CD14-positive monocyte (primary cell): Measurements from ENCODE around the gene ACACB. TPM values are rescaled to one million over a fixed set of nuclear protein-coding genes. Genes with fewer than 3 reads are reported as not detected.

ENCODE experiments used
- DNase-seq, 3 donors: peaks; one replicate each; pipeline ENCODE4 v3.0.0-alpha.2; 2011 to 2022
- H2AFZ ChIP-seq: 2 replicates; pipeline ENCODE4 v1.6.0; 2012; ENCODE audit warnings: mild to moderate bottlenecking, low read depth, low read length, inconsistent platforms; ENCODE audit not compliant: insufficient read depth, poor library complexity, severe bottlenecking
- H3K27ac ChIP-seq, 2 donors: 1 replicate in 1 of 2; 2 replicates in 1 of 2; pipeline ENCODE4 v1.5.1; 2012 to 2013; ENCODE audit warnings: low read length in 2 of 2, control low read depth in 1 of 2, inconsistent platforms in 1 of 2, low read depth in 1 of 2, mild to moderate bottlenecking in 1 of 2
- H3K27me3 ChIP-seq, 2 donors: one replicate each; pipeline versions ENCODE4 v1.6.0 to v1.6.1; 2011 to 2013; ENCODE audit warnings: low read length in 2 of 2; ENCODE audit not compliant: control insufficient read depth in 2 of 2, insufficient read depth in 2 of 2
- H3K36me3 ChIP-seq, 2 donors: replicated peaks in 1 of 2; 1 replicate in 1 of 2; 2 replicates in 1 of 2; pipeline versions ENCODE4 v1.5.1 to v1.6.1; 2012 to 2013; ENCODE audit warnings: low read length in 2 of 2, control low read depth in 1 of 2, inconsistent platforms in 1 of 2, mild to moderate bottlenecking in 1 of 2; ENCODE audit not compliant: insufficient read depth in 2 of 2, control insufficient read depth in 1 of 2
- H3K4me1 ChIP-seq, 2 donors: 1 replicate in 1 of 2; 2 replicates in 1 of 2; pipeline versions ENCODE4 v1.5.1 to v1.6.1; 2012 to 2013; ENCODE audit warnings: low read length in 2 of 2, control low read depth in 1 of 2, inconsistent platforms in 1 of 2, mild to moderate bottlenecking in 1 of 2, moderate library complexity in 1 of 2; ENCODE audit not compliant: insufficient read depth in 2 of 2, control insufficient read depth in 1 of 2
- H3K4me2 ChIP-seq: replicated peaks from 2 replicates; pipeline ENCODE3; 2012; ENCODE audit warnings: low read length, moderate library complexity, mild to moderate bottlenecking; ENCODE audit not compliant: poor library complexity, severe bottlenecking; ENCODE audit errors: extremely low read depth
- H3K4me3 ChIP-seq, 3 experiments: fragments of 200-600 bp in 1 of 3; sonication (generic) in 1 of 3; replicated peaks in 1 of 3; 1 replicate in 2 of 3; 2 replicates in 1 of 3; pipeline ENCODE4 v1.5.1; 2011 to 2013; ENCODE audit warnings: low read length in 3 of 3, mild to moderate bottlenecking in 3 of 3, control low read depth in 2 of 3, low read depth in 2 of 3, inconsistent platforms in 1 of 3, moderate library complexity in 1 of 3
- H3K79me2 ChIP-seq: 2 replicates; pipeline ENCODE4 v1.6.0; 2012; ENCODE audit warnings: mild to moderate bottlenecking, control low read depth, inconsistent platforms, low read length, moderate library complexity; ENCODE audit not compliant: insufficient read depth
- H3K9ac ChIP-seq: 2 replicates; pipeline ENCODE4 v1.6.0; 2017; ENCODE audit warnings: low read length, mild to moderate bottlenecking; ENCODE audit not compliant: insufficient read depth, poor library complexity, severe bottlenecking
- H3K9me3 ChIP-seq, 2 donors: replicated peaks in 1 of 2; 1 replicate in 1 of 2; 2 replicates in 1 of 2; pipeline versions ENCODE4 v1.5.1 to v1.6.1; 2012 to 2013; ENCODE audit warnings: low read length in 2 of 2, control low read depth in 1 of 2; ENCODE audit not compliant: control insufficient read depth in 1 of 2, insufficient read depth in 1 of 2
- H4K20me1 ChIP-seq: 2 replicates; pipeline ENCODE4 v1.6.0; 2012; ENCODE audit warnings: mild to moderate bottlenecking, low read length, control low read depth, moderate library complexity; ENCODE audit not compliant: insufficient read depth
- H3K27ac Mint-ChIP-seq, 7 donors: one replicate each; pipeline ENCODE4 v1.8.0; 2020; ENCODE audit warnings: mild to moderate bottlenecking in 7 of 7, mixed read lengths in 7 of 7, moderate library complexity in 6 of 7, inconsistent platforms in 2 of 7
- H3K27me3 Mint-ChIP-seq, 3 donors: one replicate each; pipeline ENCODE4 v1.8.0; 2021 to 2022; ENCODE audit warnings: low read depth in 3 of 3, mild to moderate bottlenecking in 3 of 3, mixed read lengths in 3 of 3, moderate library complexity in 3 of 3, inconsistent platforms in 1 of 3
- H3K36me3 Mint-ChIP-seq, 2 donors: one replicate each; pipeline ENCODE4 v1.8.0; 2020; ENCODE audit warnings: mixed read lengths in 2 of 2, inconsistent platforms in 1 of 2, mild to moderate bottlenecking in 1 of 2
- H3K4me1 Mint-ChIP-seq: one replicate; pipeline ENCODE4 v1.8.0; 2020; ENCODE audit warnings: mild to moderate bottlenecking, mixed read lengths
- H3K4me3 Mint-ChIP-seq, 2 donors: one replicate each; pipeline ENCODE4 v1.8.0; 2020; ENCODE audit warnings: mild to moderate bottlenecking in 2 of 2, mixed read lengths in 2 of 2, moderate library complexity in 1 of 2
- H3K9me3 Mint-ChIP-seq, 7 donors: one replicate each; pipeline ENCODE4 v1.8.0; 2020 to 2022; ENCODE audit warnings: mixed read lengths in 7 of 7, mild to moderate bottlenecking in 6 of 7, moderate library complexity in 6 of 7, inconsistent platforms in 2 of 7
- CTCF ChIP-seq: fragments of 200-600 bp; IDR thresholded peaks from one replicate; pipeline ENCODE4 v1.8.0; 2022; ENCODE audit warnings: antibody characterized with exemption, mild to moderate bottlenecking
- WGBS: methylation state at CpG from one replicate; pipeline ENCODE4 v1.1.5; 2013; ENCODE audit warnings: missing lambda C conversion rate; ENCODE audit not compliant: insufficient coverage; 5-methylcytosine and 5-hydroxymethylcytosine counted together
- intact Hi-C, 2 donors: fragments of 100-400 bp; cut with micrococcal nuclease; formaldehyde crosslinking; loops; one replicate each; pipeline versions ENCODE4 v1.15.0 to v1.15.1; 2023
- polyA plus RNA-seq, 3 donors: library from polyadenylated mRNA; depleted of rRNA in 1 of 3; unstranded in 2 of 3; stranded (reverse) in 1 of 3; fragments of 300-500 nt in 2 of 3; fragments of >200 nt in 1 of 3; fragmentation: Illumina TruSeq in 2 of 3; gene quantifications; 1 replicate in 2 of 3; 2 replicates in 1 of 3; pipeline ENCODE4 v1.2.3, GENCODE V29; 2012 to 2021

ACACB gene
- polyA plus RNA-seq, 3 donors = 0.14 to 5.0 (median 1.9) TPM

GRCh38 chr12:109247831-109248654, 131.7 kb downstream of the ACACB start:
- WGBS = 80% methylated on average over 7 of the region's 9 CpGs
- peaks cover 15% of the 10 kb centered on the region for H3K4me1 Mint-ChIP-seq
- no peak overlapping the region for H2AFZ ChIP-seq
- H4K20me1 ChIP-seq = no peaks in the 10 kb centered on the region
- H3K4me3 Mint-ChIP-seq = no peak overlapping the region
- peaks cover 0 to 4% of the 10 kb centered on the region in 2 donors for H3K36me3 ChIP-seq
- peak overlapping the region in 1 of 7 donors; percentile 64 for H3K27ac Mint-ChIP-seq
- peaks cover 2 to 8% of the 10 kb centered on the region in 2 donors for H3K4me1 ChIP-seq
- H3K36me3 Mint-ChIP-seq = peaks cover 23 to 24% of the 10 kb centered on the region in 2 donors
- H3K4me2 ChIP-seq = no peak overlapping the region
- intact Hi-C loops = no loop called here
- peaks cover 0 to 2% (median 0%) of the 10 kb centered on the region in 3 donors for H3K27me3 Mint-ChIP-seq
- no peak overlapping the region for H3K9ac ChIP-seq
- TF ChIP-seq CTCF = no peak
- no peak overlapping the region for H3K4me3 ChIP-seq
- no peak overlapping the region for H3K27ac ChIP-seq
- H3K79me2 ChIP-seq = no peaks in the 10 kb centered on the region
- DNase-seq = no peak
- H3K27me3 ChIP-seq = no peaks in the 10 kb centered on the region
- peaks cover 0 to 5% (median 2%) of the 10 kb centered on the region in 7 donors for H3K9me3 Mint-ChIP-seq
- H3K9me3 ChIP-seq = peaks cover 0 to 4% of the 10 kb centered on the region in 2 donors

DNA sequence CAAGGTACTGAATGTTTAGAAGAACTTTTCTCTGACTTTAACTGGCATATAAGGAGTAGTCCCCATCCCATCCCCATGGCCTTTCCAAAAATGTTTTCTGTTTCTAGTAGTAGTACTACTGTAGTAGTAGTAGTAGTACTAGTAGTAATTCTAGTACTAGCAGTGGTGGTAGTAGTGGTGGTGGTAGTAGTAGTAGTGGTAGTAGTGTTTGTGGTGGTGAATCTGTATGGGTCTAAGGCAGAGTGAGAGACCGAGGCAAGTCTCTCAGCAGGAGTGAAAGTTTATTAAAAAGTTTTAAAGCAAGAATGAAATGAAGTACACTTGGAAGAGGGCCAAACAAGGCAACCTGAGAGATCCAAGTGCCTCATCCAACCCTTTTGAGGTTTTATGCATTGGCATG, 134.1 kb downstream of the ACACB start:
- H3K9ac ChIP-seq = no peak overlapping the region
- no peak overlapping the region for H3K27ac ChIP-seq
- no peak overlapping the region for H2AFZ ChIP-seq
- DNase-seq = no peak
- no peak overlapping the region for H3K4me2 ChIP-seq
- H3K36me3 Mint-ChIP-seq = peaks cover 27 to 38% of the 10 kb centered on the region in 2 donors
- H3K4me3 Mint-ChIP-seq = no peak overlapping the region
- peaks cover 10 to 13% of the 10 kb centered on the region in 2 donors for H3K9me3 ChIP-seq
- peaks cover 0 to 4% of the 10 kb centered on the region in 2 donors for H3K36me3 ChIP-seq
- intact Hi-C loops = no loop called here
- H3K4me1 ChIP-seq = peaks cover 2 to 8% of the 10 kb centered on the region in 2 donors
- no peaks in the 10 kb centered on the region for H3K79me2 ChIP-seq
- H3K9me3 Mint-ChIP-seq = peaks cover 6 to 17% (median 9%) of the 10 kb centered on the region in 7 donors
- H3K27ac Mint-ChIP-seq = no peak overlapping the region
- peaks cover 0 to 3% (median 0%) of the 10 kb centered on the region in 3 donors for H3K27me3 Mint-ChIP-seq
- WGBS = 100% methylated on average over 1 of the region's 1 CpG
- H4K20me1 ChIP-seq = no peaks in the 10 kb centered on the region
- TF ChIP-seq CTCF = no peak
- H3K4me1 Mint-ChIP-seq = peaks cover 10% of the 10 kb centered on the region
- H3K4me3 ChIP-seq = no peak overlapping the region
- H3K27me3 ChIP-seq = no peaks in the 10 kb centered on the region
